Measurements from ENCODE around the gene CHMP1B.
"Not testable (repeated sequence)": the region's sequence is repeated elsewhere in the genome, so short reads cannot be mapped to it uniquely, and the experiment has no call there.

Gene CHMP1B

GRCh38 chr18:11872479-11873136 lies 21.4 kb downstream of the CHMP1B start:
- DNase-seq, result no peak

- DNase-seq, result no peak
These were observed 22.6 kb downstream of the CHMP1B start for GRCh38 chr18:11873670-11874340.

- no peak for DNase-seq
These were observed 23.5 kb downstream of the CHMP1B start for GRCh38 chr18:11874676-11875075.

GRCh38 chr18:11877497-11878135 lies 26.4 kb downstream of the CHMP1B start:
- no peak for DNase-seq

GRCh38 chr18:11880586-11881304 lies 29.5 kb downstream of the CHMP1B start:
- DNase-seq, result no peak

- no peak for DNase-seq
These were observed 31.4 kb downstream of the CHMP1B start for GRCh38 chr18:11882636-11883035.

- DNase-seq, result no peak
These were observed 31.9 kb downstream of the CHMP1B start for GRCh38 chr18:11883153-11883552.

DNA sequence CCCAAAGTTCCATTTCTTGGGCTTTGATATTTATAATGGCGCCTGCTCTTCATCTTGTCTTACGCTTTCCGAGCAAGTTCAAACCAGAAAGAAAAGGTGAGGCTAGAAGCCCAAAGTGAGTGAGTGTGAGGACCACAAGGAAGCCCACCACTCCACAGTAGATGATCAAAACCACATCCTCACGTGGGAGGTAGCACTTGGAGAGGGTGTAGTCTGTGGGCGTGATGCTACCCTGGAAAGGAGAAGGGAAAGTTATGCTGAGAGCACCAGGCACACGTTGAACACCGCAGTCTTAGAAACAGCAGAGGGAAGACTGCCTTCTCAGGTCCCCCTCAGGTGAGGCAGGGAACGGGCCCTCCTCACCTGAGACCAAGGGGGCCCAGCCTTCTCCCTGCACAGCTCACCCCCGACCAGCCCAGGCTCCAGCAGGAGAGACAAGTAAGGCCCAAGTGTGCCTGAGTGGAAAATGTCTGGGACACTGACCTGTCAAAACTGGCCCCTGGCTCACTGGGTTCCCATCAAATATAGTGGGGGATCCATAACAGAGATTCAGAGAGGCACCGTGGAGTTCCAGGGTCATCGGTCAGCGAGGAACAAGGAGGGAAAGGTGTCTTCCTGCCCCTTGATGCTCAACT lies 33.3 kb downstream of the CHMP1B start:
- no peak for DNase-seq

DNA sequence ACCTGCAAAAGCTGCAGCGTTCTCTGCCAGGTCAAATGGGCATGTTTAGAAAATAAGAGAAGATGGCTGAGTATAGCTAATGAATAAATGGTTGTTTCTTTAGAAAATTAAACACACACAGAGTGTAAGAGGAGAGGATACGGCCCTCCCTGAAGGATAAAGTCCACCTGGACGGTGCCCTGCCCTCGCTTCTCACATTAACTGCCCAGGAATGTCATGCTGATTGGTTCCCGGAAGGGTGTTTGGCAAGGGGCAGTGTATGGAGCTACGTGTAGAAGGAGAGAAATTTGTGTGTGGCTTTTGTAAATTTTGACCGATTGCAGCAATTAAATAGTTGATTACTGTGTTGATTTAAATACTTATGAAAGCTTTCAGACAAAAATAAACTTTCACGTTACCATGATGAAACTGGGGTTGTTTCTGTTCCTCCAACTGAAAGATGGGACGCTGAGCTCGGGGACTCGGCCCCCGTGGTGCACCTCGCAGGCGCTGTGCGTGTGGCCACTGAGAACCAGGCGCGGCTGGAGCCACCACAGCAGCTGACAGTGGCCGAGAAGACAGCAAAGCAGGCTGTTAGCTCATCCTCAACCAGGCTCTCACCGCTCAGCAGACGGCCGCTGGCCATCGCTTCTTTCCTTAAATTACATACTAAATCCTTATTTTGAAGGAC lies 34.2 kb downstream of the CHMP1B start:
- DNase-seq, result no peak

GRCh38 chr18:11886577-11887110 lies 35.4 kb downstream of the CHMP1B start:
- DNase-seq, result no peak

GRCh38 chr18:11887328-11888128 lies 36.3 kb downstream of the CHMP1B start:
- no peak for DNase-seq

GRCh38 chr18:11888726-11889125 lies 37.5 kb downstream of the CHMP1B start:
- DNase-seq, result no peak

DNA sequence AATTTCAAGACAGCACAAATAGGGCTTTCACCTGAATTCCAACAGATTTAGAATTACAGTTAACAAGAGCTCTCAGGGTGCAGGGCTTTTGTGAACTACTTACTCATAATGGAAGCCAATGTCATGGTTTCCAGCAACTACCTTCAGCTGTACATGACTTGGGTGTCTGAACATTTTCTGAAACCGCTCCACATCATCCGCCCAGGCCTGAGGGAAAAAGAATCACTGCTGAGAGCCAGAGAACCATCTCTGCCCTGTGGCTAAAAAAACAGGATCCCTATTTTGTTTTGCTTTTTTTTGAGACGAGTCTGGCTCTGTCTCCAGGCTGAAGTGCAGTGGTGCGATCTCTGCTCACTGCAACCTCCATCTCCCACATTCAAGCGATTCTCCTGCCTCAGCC lies 38.1 kb downstream of the CHMP1B start:
- no peak for DNase-seq

DNA sequence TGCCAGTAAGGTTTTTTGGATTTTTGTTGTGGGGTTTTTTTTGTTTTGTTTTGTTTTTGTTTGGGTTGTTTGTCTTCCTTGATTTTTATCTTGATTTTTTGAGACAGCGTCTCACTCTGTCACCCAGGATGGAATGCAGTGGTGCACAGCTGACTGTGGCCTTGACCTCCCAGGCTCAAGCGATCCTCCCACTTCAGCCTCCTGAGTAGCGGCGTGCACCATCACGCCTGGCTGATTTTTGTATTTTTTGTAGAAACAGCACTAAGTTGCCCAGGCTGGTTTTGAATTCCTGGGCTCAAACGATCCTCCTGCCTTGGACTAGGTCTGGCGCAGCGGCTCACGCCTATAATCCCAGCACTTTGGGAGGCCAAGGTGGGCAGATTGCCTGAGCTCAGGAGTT lies 40.5 kb downstream of the CHMP1B start:
- DNase-seq, result no peak

DNA sequence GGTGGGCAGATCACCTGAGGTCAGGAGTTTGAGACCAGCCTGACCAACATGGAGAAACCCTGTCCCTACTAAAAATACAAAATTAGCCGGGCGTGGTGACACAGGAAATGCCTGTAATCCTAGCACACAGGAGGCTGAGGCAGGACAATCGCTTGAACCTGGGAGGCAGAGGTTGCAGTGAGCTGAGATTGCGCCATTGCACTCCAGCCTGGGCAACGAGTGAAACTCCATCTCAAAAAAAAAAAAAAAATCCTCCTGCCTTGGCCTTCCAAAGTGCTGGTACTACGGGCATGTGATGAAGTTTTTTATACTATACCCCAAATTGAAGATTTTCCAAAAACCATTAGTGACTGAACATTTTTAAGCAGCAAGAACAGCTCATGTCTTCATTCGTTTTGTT lies 41.2 kb downstream of the CHMP1B start:
- not testable (repeated sequence) for DNase-seq

GRCh38 chr18:11897781-11898180 lies 46.6 kb downstream of the CHMP1B start:
- no peak for DNase-seq

GRCh38 chr18:11899063-11899462 lies 47.9 kb downstream of the CHMP1B start:
- no peak for DNase-seq

GRCh38 chr18:11901826-11902438 lies 50.7 kb downstream of the CHMP1B start:
- DNase-seq, result no peak

- no peak for DNase-seq
These were observed 51.5 kb downstream of the CHMP1B start for GRCh38 chr18:11902522-11903292.
